Sigmoid colon (tissue), 4 donors: ENCODE results near the gene HABP2.

ENCODE experiments used
- CTCF ChIP-seq, 4 experiments: fragments of 450-650 bp in 3 of 4; fragments of 200-600 bp in 1 of 4; IDR thresholded peaks; one replicate each; pipeline ENCODE4 v1.5.1; 2016 to 2019; ENCODE audit warnings: antibody characterized with exemption in 4 of 4, mild to moderate bottlenecking in 3 of 4, moderate library complexity in 2 of 4
- POLR2A ChIP-seq, 2 donors: fragments of 450-650 bp; IDR thresholded peaks; one replicate each; pipeline ENCODE4 v1.6.1; 2016; ENCODE audit warnings: antibody characterized with exemption in 2 of 2, mild to moderate bottlenecking in 2 of 2, moderate library complexity in 2 of 2
- POLR2AphosphoS5 ChIP-seq, 4 donors: sonication (generic); formaldehyde crosslinking; IDR thresholded peaks; one replicate each; pipeline ENCODE4 v1.6.1; 2017; ENCODE audit warnings: antibody characterized with exemption in 4 of 4

- TF ChIP-seq CTCF (IDR thresholded peaks at IDR 0.05), result no peak
- no peak for TF ChIP-seq POLR2AphosphoS5 (IDR thresholded peaks at IDR 0.05)
- TF ChIP-seq POLR2A (IDR thresholded peaks at IDR 0.05), result no peak
Measured at GRCh38 chr10:113523628-113524027, 29.2 kb upstream of the HABP2 start.
